Tibial artery (tissue), 4 donors: ENCODE data around the gene SLC39A12.
A peak's percentile ranks its signal among the peaks of the same experiment; 100 is the strongest.

Experiments
- DNase-seq, 2 donors: peaks; one replicate each; pipeline ENCODE4 v3.0.0-alpha.2; 2019
- H3K27ac ChIP-seq, 2 donors: fragments of 200-600 bp; sonication (generic) in 1 of 2; 1 replicate in 1 of 2; 2 replicates in 1 of 2; pipeline ENCODE4 v1.5.1; 2018 to 2019; ENCODE audit warnings: mild to moderate bottlenecking in 1 of 2
- H3K27me3 ChIP-seq, 2 donors: fragments of 200-600 bp; sonication (generic) in 1 of 2; one replicate each; pipeline versions ENCODE4 v1.5.1 to v1.6.0; 2016 to 2019
- H3K36me3 ChIP-seq, 3 donors: fragments of 200-600 bp; sonication (generic) in 2 of 3; one replicate each; pipeline ENCODE4 v1.5.1; 2016 to 2019; ENCODE audit warnings: mild to moderate bottlenecking in 2 of 3
- H3K4me1 ChIP-seq, 4 donors: fragments of 200-600 bp; sonication (generic) in 2 of 4; 1 replicate in 3 of 4; 2 replicates in 1 of 4; pipeline ENCODE4 v1.5.1; 2016 to 2019
- H3K4me3 ChIP-seq, 2 donors: fragments of 200-600 bp; sonication (generic) in 1 of 2; 1 replicate in 1 of 2; 2 replicates in 1 of 2; pipeline ENCODE4 v1.5.1; 2018 to 2019; ENCODE audit warnings: mild to moderate bottlenecking in 2 of 2
- H3K9me3 ChIP-seq, 3 donors: fragments of 200-600 bp; sonication (generic) in 1 of 3; one replicate each; pipeline ENCODE4 v1.5.1; 2016 to 2019
- intact Hi-C: fragments of 100-400 bp; cut with DNase I; formaldehyde crosslinking; loops from one replicate; pipeline ENCODE4 v1.15.0; 2023; ENCODE audit warnings: low total_unique reads
- TF ChIP-seq, protein P1 (sequence below), 2 experiments: fragments of 200-600 bp in 1 of 2; fragments of 450-650 bp in 1 of 2; IDR thresholded peaks; one replicate each; pipeline ENCODE4 v1.5.1; 2017 to 2019; ENCODE audit warnings: antibody characterized with exemption in 2 of 2, mild to moderate bottlenecking in 1 of 2, moderate library complexity in 1 of 2

Gene SLC39A12

DNA sequence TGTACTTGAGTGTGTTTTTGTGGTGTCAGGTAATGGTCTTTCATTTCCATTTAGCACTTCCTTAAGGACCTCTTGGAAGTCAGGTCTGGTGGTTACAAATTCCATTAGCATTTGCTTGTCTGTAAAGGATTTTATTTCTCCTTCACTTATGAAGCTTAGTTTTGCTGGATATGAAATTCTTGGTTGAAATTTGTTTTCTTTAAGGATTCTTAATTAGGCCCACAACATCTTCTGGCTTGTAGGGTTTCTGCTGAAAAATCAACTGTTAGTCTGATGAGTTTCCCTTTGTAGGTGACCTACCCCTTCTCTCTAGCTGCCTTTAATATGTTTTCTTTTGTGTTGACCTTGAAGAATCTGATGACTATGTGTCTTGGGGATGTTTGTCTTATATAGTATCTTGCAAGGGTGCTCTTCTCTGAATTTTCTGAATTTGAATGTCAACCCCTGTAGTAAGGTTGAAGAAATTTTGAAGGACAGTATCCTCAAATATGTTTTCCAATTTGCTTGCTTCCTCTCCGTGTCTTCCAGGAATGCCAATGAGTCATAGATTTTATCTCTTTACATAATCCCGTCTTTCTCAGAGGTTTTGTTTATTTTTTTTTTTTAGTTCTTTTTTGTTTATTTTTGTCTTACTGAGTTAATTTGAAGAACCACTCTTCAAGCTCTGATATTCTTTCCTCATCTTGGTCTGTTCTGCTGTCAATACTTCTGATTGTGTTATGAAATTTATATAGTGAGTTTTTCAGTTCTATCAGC lies 70.2 kb downstream of the SLC39A12 start:
- Histone ChIP-seq H3K4me3 (no peak overlapping the region), H3K36me3 (no peaks in the 10 kb centered on the region), H3K27ac (no peak overlapping the region), H3K9me3 (peaks cover 0 to 12% (median 10%) of the 10 kb centered on the region in 3 donors), H3K4me1 (no peaks in the 10 kb centered on the region), H3K27me3 (no peaks in the 10 kb centered on the region)
- intact Hi-C loops, result no loop called here
- DNase-seq, result no peak
- TF ChIP-seq, protein P1, sequence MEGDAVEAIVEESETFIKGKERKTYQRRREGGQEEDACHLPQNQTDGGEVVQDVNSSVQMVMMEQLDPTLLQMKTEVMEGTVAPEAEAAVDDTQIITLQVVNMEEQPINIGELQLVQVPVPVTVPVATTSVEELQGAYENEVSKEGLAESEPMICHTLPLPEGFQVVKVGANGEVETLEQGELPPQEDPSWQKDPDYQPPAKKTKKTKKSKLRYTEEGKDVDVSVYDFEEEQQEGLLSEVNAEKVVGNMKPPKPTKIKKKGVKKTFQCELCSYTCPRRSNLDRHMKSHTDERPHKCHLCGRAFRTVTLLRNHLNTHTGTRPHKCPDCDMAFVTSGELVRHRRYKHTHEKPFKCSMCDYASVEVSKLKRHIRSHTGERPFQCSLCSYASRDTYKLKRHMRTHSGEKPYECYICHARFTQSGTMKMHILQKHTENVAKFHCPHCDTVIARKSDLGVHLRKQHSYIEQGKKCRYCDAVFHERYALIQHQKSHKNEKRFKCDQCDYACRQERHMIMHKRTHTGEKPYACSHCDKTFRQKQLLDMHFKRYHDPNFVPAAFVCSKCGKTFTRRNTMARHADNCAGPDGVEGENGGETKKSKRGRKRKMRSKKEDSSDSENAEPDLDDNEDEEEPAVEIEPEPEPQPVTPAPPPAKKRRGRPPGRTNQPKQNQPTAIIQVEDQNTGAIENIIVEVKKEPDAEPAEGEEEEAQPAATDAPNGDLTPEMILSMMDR (IDR thresholded peaks at IDR 0.05), result no peak

DNA sequence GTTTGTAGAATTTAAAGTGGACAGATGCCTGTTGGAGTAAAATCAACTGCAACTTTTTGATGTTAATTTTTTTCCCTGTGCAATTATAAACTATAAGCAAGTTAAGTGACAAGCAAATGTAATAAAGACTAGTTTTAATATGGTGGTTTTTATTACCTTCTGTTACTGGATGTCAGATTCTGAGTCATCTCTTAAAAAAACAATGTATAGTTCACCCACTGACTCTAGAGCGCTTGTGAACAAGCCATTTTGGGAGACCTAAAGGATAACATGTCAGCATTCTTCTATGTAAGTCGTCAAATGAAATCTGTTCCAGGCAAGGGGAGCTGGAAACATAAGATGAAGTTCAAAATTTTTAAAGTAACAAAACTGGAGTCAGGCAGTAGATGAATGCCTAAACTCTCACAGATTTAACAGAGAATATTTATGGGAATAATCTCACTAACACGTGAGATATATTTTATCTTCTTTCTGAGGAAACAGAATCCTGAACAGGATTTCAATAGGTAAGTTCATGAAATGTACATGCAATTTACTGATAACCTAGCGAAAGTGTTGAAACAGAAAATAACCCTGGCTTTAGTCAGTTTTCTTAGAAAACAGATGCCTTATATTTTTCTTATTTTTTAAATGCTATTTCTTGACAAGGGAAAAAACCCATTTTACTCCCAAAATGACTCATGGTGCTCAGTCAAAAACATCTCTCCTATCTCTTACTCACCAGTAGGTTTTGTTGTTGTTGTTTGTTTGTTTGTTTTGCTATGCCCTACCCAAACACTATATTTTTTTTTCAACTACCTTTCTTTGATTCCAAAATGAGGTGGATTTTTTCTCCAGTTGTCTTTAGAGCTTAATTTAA lies 91.7 kb downstream of the SLC39A12 start:
- H3K27ac ChIP-seq, result no peak overlapping the region
- peaks cover 0 to 49% (median 16%) of the 10 kb centered on the region in 4 donors for H3K4me1 ChIP-seq
- no peaks in the 10 kb centered on the region for H3K9me3 ChIP-seq
- TF ChIP-seq, protein P1 (IDR thresholded peaks at IDR 0.05), result no peak
- no peaks in the 10 kb centered on the region for H3K27me3 ChIP-seq
- no peak overlapping the region for H3K4me3 ChIP-seq
- DNase-seq, result no peak
- no peaks in the 10 kb centered on the region for H3K36me3 ChIP-seq
- intact Hi-C loops, result no loop called here

DNA sequence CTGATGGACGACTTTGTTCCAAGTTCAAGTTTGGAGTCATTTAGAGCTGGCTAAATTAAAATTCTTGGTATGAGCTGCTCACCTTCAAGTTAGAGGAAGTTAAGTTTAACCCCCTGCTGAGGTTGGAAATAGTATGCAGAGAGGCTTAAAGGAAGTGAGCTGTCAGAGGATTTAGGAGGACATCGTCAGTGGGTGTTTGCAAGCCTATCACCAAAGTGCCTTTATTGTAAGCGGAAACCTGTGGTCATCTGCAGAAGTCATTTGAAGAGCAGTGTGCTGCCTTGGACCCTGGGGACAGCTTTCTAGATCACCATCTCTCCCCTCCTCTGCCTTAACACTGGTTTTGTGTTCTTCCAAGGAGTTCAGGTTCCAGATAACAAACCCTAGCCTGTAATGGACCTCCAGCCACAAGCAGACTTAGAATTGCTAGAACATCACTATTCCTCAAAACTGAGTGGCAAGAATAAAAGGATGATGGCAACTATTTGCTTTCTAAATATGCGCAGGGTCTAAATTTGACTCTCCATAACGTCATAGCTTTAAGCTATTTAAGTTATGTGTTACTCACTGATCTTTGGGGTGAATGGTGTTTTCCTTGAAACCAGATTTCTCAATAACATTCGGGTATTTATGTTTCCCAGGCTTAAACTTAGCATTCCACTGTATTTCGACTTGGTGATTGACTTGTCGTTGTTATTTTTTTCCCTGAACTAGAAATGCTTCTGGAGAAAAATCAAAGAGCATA lies 93.4 kb downstream of the SLC39A12 start:
- Histone ChIP-seq H3K4me3 (no peak overlapping the region), H3K27me3 (no peaks in the 10 kb centered on the region), H3K27ac (peak overlapping the region; percentile 18 to 21), H3K4me1 (peaks cover 0 to 49% (median 16%) of the 10 kb centered on the region in 4 donors), H3K36me3 (no peaks in the 10 kb centered on the region), H3K9me3 (no peaks in the 10 kb centered on the region)
- DNase-seq, result no peak
- TF ChIP-seq, protein P1 (IDR thresholded peaks at IDR 0.05), result no peak
- intact Hi-C loops, result no loop called here

DNA sequence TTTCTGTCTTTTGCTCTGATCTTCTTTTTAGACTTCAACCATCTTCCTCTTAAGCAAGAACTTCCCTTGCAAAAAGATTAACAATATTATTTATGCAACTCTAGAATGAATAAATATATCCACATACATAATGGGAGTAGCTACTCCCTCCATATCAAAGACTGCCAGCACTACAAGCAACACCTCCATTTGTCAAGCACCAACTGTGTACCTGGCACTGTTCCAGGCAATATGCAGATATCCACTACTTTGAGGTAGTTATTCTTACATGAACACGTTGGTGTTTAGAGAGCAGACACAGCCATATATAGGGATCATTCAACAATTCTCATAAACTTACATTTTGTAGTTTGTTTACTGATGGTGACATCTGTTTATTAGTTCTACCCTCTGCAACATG lies 104.9 kb downstream of the SLC39A12 start:
- no peak for DNase-seq
- no peaks in the 10 kb centered on the region for H3K27me3 ChIP-seq
- H3K4me1 ChIP-seq, result no peaks in the 10 kb centered on the region
- no peak overlapping the region for H3K4me3 ChIP-seq
- H3K27ac ChIP-seq, result no peak overlapping the region
- H3K9me3 ChIP-seq, result no peaks in the 10 kb centered on the region
- TF ChIP-seq, protein P1 (IDR thresholded peaks at IDR 0.05), result no peak
- intact Hi-C loops, result no loop called here
- no peaks in the 10 kb centered on the region for H3K36me3 ChIP-seq

DNA sequence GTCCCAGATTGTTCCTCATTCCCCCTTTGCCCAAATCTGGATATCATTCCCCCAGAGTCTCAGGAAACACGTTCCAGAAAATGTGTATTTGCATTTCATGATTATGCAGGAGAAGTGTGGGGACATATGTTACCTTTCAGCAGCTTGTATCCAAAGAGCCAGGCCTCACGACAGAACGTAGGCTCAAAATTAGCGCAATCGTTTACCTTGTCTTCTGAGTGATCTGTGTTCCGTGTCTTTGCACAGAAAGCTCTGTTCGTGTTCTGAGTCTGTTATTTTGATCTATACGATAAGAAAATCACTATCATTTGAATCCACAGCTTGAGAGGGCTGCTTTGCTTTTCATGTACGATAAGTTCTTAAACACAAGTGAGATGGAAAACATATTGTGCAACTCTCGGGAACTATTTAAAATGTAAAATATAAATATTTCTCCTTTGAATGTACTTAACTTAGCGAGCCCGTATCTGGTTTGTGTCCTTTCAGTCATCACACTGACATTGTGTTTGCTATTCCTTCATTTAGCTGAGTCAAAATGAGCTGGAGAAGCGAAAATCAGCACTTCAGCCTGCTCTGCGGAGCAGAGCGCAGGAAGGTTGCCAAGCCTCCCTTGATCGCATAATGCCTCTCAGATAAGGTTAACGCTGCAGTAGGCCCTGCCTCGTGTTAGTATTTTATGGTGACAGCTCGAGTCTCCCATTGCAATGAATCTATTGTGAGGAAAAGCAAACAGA lies 108.3 kb downstream of the SLC39A12 start:
- TF ChIP-seq, protein P1 (IDR thresholded peaks at IDR 0.05), result no peak
- H3K36me3 ChIP-seq, result no peaks in the 10 kb centered on the region
- no peak for DNase-seq
- H3K27me3 ChIP-seq, result no peaks in the 10 kb centered on the region
- no peak overlapping the region for H3K4me3 ChIP-seq
- no peaks in the 10 kb centered on the region for H3K4me1 ChIP-seq
- no peak overlapping the region for H3K27ac ChIP-seq
- intact Hi-C loops, result no loop called here
- no peaks in the 10 kb centered on the region for H3K9me3 ChIP-seq
